Coronary artery (tissue), 2 donors: ENCODE measurements around the gene ST6GALNAC1.

Experiments used
- DNase-seq: peaks from one replicate; pipeline ENCODE4 v3.0.0-alpha.2; 2017; ENCODE audit warnings: low spot score
- H3K27ac ChIP-seq, 2 donors: fragments of 200-600 bp; sonication (generic); one replicate each; pipeline ENCODE4 v1.5.1; 2016 to 2019
- H3K4me3 ChIP-seq: fragments of 200-600 bp; sonication (generic); 2 replicates; pipeline ENCODE4 v1.5.1; 2016; ENCODE audit warnings: mild to moderate bottlenecking, moderate library complexity
- CTCF ChIP-seq: fragments of 200-600 bp; sonication (generic); IDR thresholded peaks from one replicate; pipeline ENCODE4 v1.5.1; 2019; ENCODE audit warnings: antibody characterized with exemption

Gene ST6GALNAC1

GRCh38 chr17:76579281-76579680 lies 64.3 kb downstream of the ST6GALNAC1 start:
- TF ChIP-seq CTCF: no peak
- DNase-seq: no peak
- H3K27ac ChIP-seq: no peak overlapping the region
- H3K4me3 ChIP-seq: no peak overlapping the region

- no peak overlapping the region for H3K27ac ChIP-seq
- no peak overlapping the region for H3K4me3 ChIP-seq
- TF ChIP-seq CTCF: no peak
- DNase-seq: no peak
These were observed 65.2 kb downstream of the ST6GALNAC1 start for GRCh38 chr17:76578376-76578775.

- Histone ChIP-seq H3K4me3 (no peak overlapping the region), H3K27ac (no peak overlapping the region)
- no peak for TF ChIP-seq CTCF
- no peak for DNase-seq
These were observed 65.7 kb downstream of the ST6GALNAC1 start for GRCh38 chr17:76577876-76578275.

GRCh38 chr17:76576189-76576588 lies 67.4 kb downstream of the ST6GALNAC1 start:
- no peak for TF ChIP-seq CTCF
- Histone ChIP-seq H3K4me3 (no peak overlapping the region), H3K27ac (no peak overlapping the region)
- DNase-seq: no peak

GRCh38 chr17:76575570-76575969 lies 68.0 kb downstream of the ST6GALNAC1 start:
- no peak for TF ChIP-seq CTCF
- Histone ChIP-seq H3K4me3 (no peak overlapping the region), H3K27ac (no peak overlapping the region)
- DNase-seq: no peak
